Esophagus muscularis mucosa (tissue), 4 donors: Measurements from ENCODE around the gene PCED1B. TPM values are rescaled to one million over a fixed set of nuclear protein-coding genes. Genes with fewer than 3 reads are reported as not detected.
"Not testable (repeated sequence)": the region's sequence is repeated elsewhere in the genome, so short reads cannot be mapped to it uniquely, and the experiment has no call there.

Experiments used
- DNase-seq: peaks from one replicate; pipeline ENCODE4 v3.0.0-alpha.2; 2017; ENCODE audit errors: extremely low spot score
- H3K27ac ChIP-seq, 4 donors: fragments of 200-600 bp; sonication (generic); replicated peaks in 1 of 4; 1 replicate in 3 of 4; 2 replicates in 1 of 4; pipeline ENCODE4 v1.5.1; 2016 to 2019; ENCODE audit warnings: mild to moderate bottlenecking in 1 of 4
- H3K27me3 ChIP-seq, 4 donors: fragments of 200-600 bp; sonication (generic); one replicate each; pipeline versions ENCODE4 v1.5.1 to v1.6.0; 2016 to 2019
- H3K36me3 ChIP-seq, 4 donors: fragments of 200-600 bp; sonication (generic); one replicate each; pipeline ENCODE4 v1.5.1; 2016 to 2019
- H3K4me1 ChIP-seq, 4 donors: fragments of 200-600 bp; sonication (generic); one replicate each; pipeline ENCODE4 v1.5.1; 2016 to 2019
- H3K4me3 ChIP-seq, 4 donors: fragments of 200-600 bp; sonication (generic); 1 replicate in 2 of 4; 2 replicates in 2 of 4; pipeline ENCODE4 v1.5.1; 2016 to 2019; ENCODE audit warnings: mild to moderate bottlenecking in 4 of 4, moderate library complexity in 1 of 4
- H3K9me3 ChIP-seq, 4 donors: fragments of 200-600 bp; sonication (generic); 1 replicate in 3 of 4; 2 replicates in 1 of 4; pipeline ENCODE4 v1.5.1; 2016 to 2019
- EP300 ChIP-seq: sonication (generic); formaldehyde crosslinking; IDR thresholded peaks from one replicate; pipeline ENCODE4 v1.6.1; 2017; ENCODE audit warnings: antibody characterized with exemption
- POLR2A ChIP-seq: fragments of 450-650 bp; IDR thresholded peaks from one replicate; pipeline ENCODE4 v1.6.1; 2017; ENCODE audit warnings: antibody characterized with exemption, moderate library complexity, mild to moderate bottlenecking, low read depth
- POLR2AphosphoS5 ChIP-seq, 2 donors: sonication (generic); formaldehyde crosslinking; IDR thresholded peaks; one replicate each; pipeline ENCODE4 v1.6.1; 2017; ENCODE audit warnings: antibody characterized with exemption in 2 of 2
- WGBS: methylation state at CpG from one replicate; pipeline ENCODE4 v1.1.5; 2018; 5-methylcytosine and 5-hydroxymethylcytosine counted together
- intact Hi-C: fragments of 100-400 bp; cut with DNase I; formaldehyde crosslinking; loops from one replicate; pipeline ENCODE4 v1.15.1; 2023
- total RNA-seq, 4 donors: library from RNA; depleted of rRNA; stranded (reverse); fragments of >200 nt; gene quantifications; one replicate each; pipeline versions ENCODE4 v1.1.0 to v1.2.1, GENCODE V29; 2016
- TF ChIP-seq, protein P1 (sequence below), 3 experiments: fragments of 200-600 bp in 2 of 3; fragments of 450-650 bp in 1 of 3; sonication (generic) in 2 of 3; IDR thresholded peaks; one replicate each; pipeline ENCODE4 v1.5.1; 2017 to 2019; ENCODE audit warnings: antibody characterized with exemption in 3 of 3, mild to moderate bottlenecking in 2 of 3, moderate library complexity in 1 of 3

The PCED1B gene
- total RNA-seq, 4 donors from 2014 or later: 0.92 to 2.1 (median 1.1) TPM

- H3K27ac ChIP-seq: no peak overlapping the region
- H3K36me3 ChIP-seq: no peaks in the 10 kb centered on the region
- H3K27me3 ChIP-seq: no peaks in the 10 kb centered on the region
- no peak for DNase-seq
- TF ChIP-seq POLR2A (no peak), EP300 (no peak), POLR2AphosphoS5 (IDR thresholded peaks at IDR 0.05) (no peak)
- TF ChIP-seq, protein P1, sequence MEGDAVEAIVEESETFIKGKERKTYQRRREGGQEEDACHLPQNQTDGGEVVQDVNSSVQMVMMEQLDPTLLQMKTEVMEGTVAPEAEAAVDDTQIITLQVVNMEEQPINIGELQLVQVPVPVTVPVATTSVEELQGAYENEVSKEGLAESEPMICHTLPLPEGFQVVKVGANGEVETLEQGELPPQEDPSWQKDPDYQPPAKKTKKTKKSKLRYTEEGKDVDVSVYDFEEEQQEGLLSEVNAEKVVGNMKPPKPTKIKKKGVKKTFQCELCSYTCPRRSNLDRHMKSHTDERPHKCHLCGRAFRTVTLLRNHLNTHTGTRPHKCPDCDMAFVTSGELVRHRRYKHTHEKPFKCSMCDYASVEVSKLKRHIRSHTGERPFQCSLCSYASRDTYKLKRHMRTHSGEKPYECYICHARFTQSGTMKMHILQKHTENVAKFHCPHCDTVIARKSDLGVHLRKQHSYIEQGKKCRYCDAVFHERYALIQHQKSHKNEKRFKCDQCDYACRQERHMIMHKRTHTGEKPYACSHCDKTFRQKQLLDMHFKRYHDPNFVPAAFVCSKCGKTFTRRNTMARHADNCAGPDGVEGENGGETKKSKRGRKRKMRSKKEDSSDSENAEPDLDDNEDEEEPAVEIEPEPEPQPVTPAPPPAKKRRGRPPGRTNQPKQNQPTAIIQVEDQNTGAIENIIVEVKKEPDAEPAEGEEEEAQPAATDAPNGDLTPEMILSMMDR (IDR thresholded peaks at IDR 0.05): no peak
- no peaks in the 10 kb centered on the region for H3K9me3 ChIP-seq
- WGBS: 89% methylated on average over 2 of the region's 2 CpGs
- intact Hi-C loops: no loop called here
- H3K4me1 ChIP-seq: no peaks in the 10 kb centered on the region
- H3K4me3 ChIP-seq: no peak overlapping the region
These were observed 40.3 kb upstream of the PCED1B start for GRCh38 chr12:47039079-47039478.

DNA sequence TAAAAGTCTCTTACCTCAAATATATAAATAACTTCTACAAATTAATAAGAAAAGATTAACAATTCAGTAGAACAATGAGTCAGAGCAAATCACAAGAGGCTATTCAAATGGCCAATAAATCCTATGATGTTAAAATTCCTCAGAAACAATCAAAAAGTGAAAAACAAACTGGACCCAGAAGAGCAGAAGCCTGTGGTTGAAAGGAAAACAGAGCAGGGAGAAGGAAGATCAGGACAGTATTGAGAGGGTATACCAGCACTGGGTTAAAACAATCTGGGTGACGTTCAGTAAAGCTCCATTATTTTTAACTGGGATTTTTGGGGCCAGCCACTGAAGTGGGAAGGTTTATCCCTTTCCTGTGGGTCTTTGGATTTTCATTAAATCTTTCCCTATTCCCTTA, 39.7 kb upstream of the PCED1B start:
- no peaks in the 10 kb centered on the region for H3K36me3 ChIP-seq
- no peak for DNase-seq
- 84% methylated on average over 1 of the region's 1 CpG for WGBS
- intact Hi-C loops: no loop called here
- no peaks in the 10 kb centered on the region for H3K27me3 ChIP-seq
- H3K27ac ChIP-seq: no peak overlapping the region
- H3K9me3 ChIP-seq: no peaks in the 10 kb centered on the region
- H3K4me3 ChIP-seq: no peak overlapping the region
- TF ChIP-seq POLR2A: no peak
- TF ChIP-seq POLR2AphosphoS5 (IDR thresholded peaks at IDR 0.05): no peak
- TF ChIP-seq, protein P1 (IDR thresholded peaks at IDR 0.05): no peak
- no peak for TF ChIP-seq EP300
- H3K4me1 ChIP-seq: no peaks in the 10 kb centered on the region

GRCh38 chr12:47041327-47041726, 38.1 kb upstream of the PCED1B start:
- no peak overlapping the region for H3K27ac ChIP-seq
- 92% methylated on average over 4 of the region's 4 CpGs for whole genome bisulfite sequencing
- TF ChIP-seq EP300 (no peak), POLR2AphosphoS5 (IDR thresholded peaks at IDR 0.05) (no peak), POLR2A (no peak)
- TF ChIP-seq, protein P1 (IDR thresholded peaks at IDR 0.05): no peak
- no peak for DNase-seq
- H3K9me3 ChIP-seq: no peaks in the 10 kb centered on the region
- no peaks in the 10 kb centered on the region for H3K27me3 ChIP-seq
- H3K36me3 ChIP-seq: no peaks in the 10 kb centered on the region
- intact Hi-C loops: no loop called here
- no peak overlapping the region for H3K4me3 ChIP-seq
- no peaks in the 10 kb centered on the region for H3K4me1 ChIP-seq

DNA sequence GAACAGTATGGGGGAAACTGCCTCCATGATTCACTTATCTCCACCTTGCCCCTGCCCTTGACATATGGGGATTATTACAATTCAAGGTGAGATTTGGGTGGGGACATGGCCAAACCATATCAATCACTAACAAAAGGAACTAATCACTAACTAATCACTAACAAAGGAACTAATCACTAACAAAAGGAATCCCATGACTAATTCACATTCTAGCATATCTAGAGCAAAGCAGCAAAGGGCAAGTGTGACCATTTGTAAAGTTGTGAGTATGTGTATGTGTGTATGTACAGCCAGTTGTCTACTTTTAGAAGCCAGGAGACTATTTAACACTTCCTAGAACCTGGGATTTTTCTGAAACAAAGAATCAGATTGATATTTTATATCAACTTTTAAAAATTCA, 30.9 kb upstream of the PCED1B start:
- no peak overlapping the region for H3K27ac ChIP-seq
- no peaks in the 10 kb centered on the region for H3K36me3 ChIP-seq
- no peak overlapping the region for H3K4me3 ChIP-seq
- intact Hi-C loops: no loop called here
- H3K27me3 ChIP-seq: no peaks in the 10 kb centered on the region
- TF ChIP-seq POLR2A: no peak
- no peak for TF ChIP-seq EP300
- TF ChIP-seq, protein P1 (IDR thresholded peaks at IDR 0.05): no peak
- no peak for TF ChIP-seq POLR2AphosphoS5 (IDR thresholded peaks at IDR 0.05)
- H3K4me1 ChIP-seq: no peaks in the 10 kb centered on the region
- DNase-seq: no peak
- peaks cover 0 to 17% (median 6%) of the 10 kb centered on the region in 4 donors for H3K9me3 ChIP-seq

DNA sequence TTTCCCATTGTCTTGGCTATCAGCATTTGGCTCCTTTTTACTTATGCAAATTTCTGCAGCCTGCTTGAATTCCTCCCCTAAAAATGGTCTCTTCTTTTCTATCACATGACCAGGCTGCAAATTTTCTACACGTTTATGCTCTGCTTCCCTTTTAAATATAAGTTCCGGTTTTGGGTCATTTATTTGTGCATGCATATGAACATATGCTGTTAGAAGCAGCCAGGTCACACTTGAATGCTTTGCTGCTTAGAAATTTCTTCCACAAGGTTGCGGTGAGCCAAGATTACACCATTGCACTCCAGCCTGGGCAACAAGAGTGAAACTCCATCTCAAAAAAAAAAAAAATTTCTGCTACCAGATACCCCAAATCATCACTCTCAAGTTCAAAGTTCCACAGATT, 28.1 kb upstream of the PCED1B start:
- H3K4me1 ChIP-seq, DNase-seq, H3K27ac ChIP-seq, H3K27me3 ChIP-seq, H3K4me3 ChIP-seq, intact Hi-C loops, H3K36me3 ChIP-seq: not testable (repeated sequence)
- H3K9me3 ChIP-seq: peaks cover 0 to 17% (median 6%) of the 10 kb centered on the region in 4 donors
- WGBS: 95% methylated on average over 3 of the region's 3 CpGs
